H1 (cell line): ENCODE results near the gene STK16.

Experiments used
- CTCF ChIP-seq, 3 experiments: IDR thresholded peaks; 1 replicate in 2 of 3; 2 replicates in 1 of 3; pipeline versions ENCODE4 v1.5.1 to v1.6.1; 2011; ENCODE audit warnings: low read length in 3 of 3, mild to moderate bottlenecking in 3 of 3, inconsistent platforms in 2 of 3, low read depth in 1 of 3, moderate library complexity in 1 of 3; ENCODE audit not compliant: insufficient read depth in 1 of 3; ENCODE audit errors: control extremely low read depth in 1 of 3
- EZH2 ChIP-seq: fragments of 200-600 bp; sonication (generic); IDR thresholded peaks from 2 replicates; pipeline ENCODE4 v1.7.1; 2012; ENCODE audit warnings: low read depth, mild to moderate bottlenecking, moderate library complexity, low read length, inconsistent platforms; ENCODE audit not compliant: severe bottlenecking
- POLR2AphosphoS5 ChIP-seq: IDR thresholded peaks from 2 replicates; pipeline ENCODE4 v1.6.1; 2011; ENCODE audit warnings: low read depth, low read length
- SP2 ChIP-seq: IDR thresholded peaks from 2 replicates; pipeline ENCODE4 v1.6.1; 2012; ENCODE audit warnings: mild to moderate bottlenecking, low read length, inconsistent platforms
- SP4 ChIP-seq: IDR thresholded peaks from 2 replicates; pipeline ENCODE4 v1.6.1; 2012; ENCODE audit warnings: low read length, inconsistent platforms

- TF ChIP-seq CTCF (IDR thresholded peaks at IDR 0.05; ENCODE audit: control extremely low read depth in 1 of 3, insufficient read depth in 1 of 3, low read depth in 1 of 3, low read length in 3 of 3) (no peak), POLR2AphosphoS5 (peak; percentile 62), SP4 (peak; percentile 79), SP2 (no peak), EZH2 (peak; percentile 70)
Measured at GRCh38 chr2:219253753-219254589, 8.7 kb downstream of the STK16 start, which contains the start of gene TUBA4A.
